ENCODE data around the gene COMMD6. TPM values are rescaled to one million over a fixed set of nuclear protein-coding genes. Genes with fewer than 3 reads are reported as not detected.
A peak's percentile ranks its signal among the peaks of the same experiment; 100 is the strongest.

Gene COMMD6
- total and polyA plus RNA-seq, 9 of the 15 experiments (the other 6 are each of a cell fraction or from before 2014, with no cell fraction given) = 32.6 to 116 (median 65.0) TPM

DNA sequence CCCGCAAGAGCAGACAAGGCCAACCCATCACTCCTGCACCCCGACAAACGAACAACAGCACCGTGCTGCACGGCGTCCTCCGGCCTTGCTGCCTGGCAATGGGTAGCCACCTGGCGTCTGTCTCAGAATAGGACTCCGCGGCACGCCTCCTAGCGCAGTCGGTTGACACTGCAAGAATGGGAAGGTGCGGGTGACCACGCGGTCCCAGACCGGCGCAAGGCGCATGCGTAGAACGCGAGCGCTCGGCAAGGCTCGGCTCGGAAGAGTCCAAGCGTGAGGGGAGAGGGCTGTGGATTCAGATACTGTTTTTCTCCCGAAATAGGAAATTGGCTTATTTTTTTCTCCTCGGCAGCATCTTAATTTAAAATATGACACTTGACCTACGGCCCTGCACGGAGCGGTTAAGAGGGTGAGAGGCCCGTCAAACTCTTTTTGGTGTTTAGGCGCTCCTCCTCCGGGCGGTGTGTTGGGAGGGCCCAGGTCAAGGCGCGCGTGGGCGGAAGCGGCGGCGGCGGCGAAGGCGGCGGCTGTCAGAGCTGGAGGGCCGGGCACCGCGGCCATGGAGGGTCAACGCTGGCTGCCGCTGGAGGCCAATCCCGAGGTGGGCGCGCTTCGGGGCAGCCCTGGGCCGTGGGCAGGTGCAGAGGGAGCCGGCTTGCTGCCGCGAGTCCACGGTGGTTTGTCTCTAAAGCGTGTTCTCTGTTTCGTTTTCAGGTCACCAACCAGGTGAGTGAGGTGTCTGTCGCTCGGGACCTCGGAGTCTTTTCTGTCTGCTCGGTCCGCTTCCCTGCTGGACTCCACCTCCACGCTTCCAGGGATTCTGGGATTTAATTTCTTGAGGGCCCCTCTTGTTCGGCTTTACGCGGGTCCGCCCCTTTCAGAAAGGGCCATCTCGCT, 11.9 kb upstream of the COMMD6 start, which contains the start of gene UCHL3 (continued):
- TF ChIP-seq, protein P1, sequence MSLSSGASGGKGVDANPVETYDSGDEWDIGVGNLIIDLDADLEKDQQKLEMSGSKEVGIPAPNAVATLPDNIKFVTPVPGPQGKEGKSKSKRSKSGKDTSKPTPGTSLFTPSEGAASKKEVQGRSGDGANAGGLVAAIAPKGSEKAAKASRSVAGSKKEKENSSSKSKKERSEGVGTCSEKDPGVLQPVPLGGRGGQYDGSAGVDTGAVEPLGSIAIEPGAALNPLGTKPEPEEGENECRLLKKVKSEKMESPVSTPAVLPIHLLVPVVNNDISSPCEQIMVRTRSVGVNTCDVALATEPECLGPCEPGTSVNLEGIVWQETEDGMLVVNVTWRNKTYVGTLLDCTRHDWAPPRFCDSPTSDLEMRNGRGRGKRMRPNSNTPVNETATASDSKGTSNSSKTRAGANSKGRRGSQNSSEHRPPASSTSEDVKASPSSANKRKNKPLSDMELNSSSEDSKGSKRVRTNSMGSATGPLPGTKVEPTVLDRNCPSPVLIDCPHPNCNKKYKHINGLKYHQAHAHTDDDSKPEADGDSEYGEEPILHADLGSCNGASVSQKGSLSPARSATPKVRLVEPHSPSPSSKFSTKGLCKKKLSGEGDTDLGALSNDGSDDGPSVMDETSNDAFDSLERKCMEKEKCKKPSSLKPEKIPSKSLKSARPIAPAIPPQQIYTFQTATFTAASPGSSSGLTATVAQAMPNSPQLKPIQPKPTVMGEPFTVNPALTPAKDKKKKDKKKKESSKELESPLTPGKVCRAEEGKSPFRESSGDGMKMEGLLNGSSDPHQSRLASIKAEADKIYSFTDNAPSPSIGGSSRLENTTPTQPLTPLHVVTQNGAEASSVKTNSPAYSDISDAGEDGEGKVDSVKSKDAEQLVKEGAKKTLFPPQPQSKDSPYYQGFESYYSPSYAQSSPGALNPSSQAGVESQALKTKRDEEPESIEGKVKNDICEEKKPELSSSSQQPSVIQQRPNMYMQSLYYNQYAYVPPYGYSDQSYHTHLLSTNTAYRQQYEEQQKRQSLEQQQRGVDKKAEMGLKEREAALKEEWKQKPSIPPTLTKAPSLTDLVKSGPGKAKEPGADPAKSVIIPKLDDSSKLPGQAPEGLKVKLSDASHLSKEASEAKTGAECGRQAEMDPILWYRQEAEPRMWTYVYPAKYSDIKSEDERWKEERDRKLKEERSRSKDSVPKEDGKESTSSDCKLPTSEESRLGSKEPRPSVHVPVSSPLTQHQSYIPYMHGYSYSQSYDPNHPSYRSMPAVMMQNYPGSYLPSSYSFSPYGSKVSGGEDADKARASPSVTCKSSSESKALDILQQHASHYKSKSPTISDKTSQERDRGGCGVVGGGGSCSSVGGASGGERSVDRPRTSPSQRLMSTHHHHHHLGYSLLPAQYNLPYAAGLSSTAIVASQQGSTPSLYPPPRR (CRISPR knock-in tag; IDR thresholded peaks at IDR 0.05; ENCODE audit: borderline replicate concordance) = no peak
- no peak for TF ChIP-seq ZBED1 (IDR thresholded peaks at IDR 0.05)
- TF ChIP-seq MAFF (IDR thresholded peaks at IDR 0.05; ENCODE audit: low read length) = peak; percentile 48; the same call in 1 of the 2 replicates
- no peak for TF ChIP-seq FOXJ3 (CRISPR knock-in tag; IDR thresholded peaks at IDR 0.05)
- peak; percentile 77 for TF ChIP-seq POLR2A (conservative IDR thresholded peaks at IDR 0.05)
- no peak for TF ChIP-seq MCM5 (IDR thresholded peaks at IDR 0.05; ENCODE audit: low read depth)
- TF ChIP-seq LCOR (CRISPR knock-in tag; IDR thresholded peaks at IDR 0.05) = peak; percentile 65; the same call in 1 of the 2 replicates
- TF ChIP-seq CBX2 (IDR thresholded peaks at IDR 0.05; ENCODE audit: insufficient read depth, low read length, poor library complexity, severe bottlenecking) = no peak
- TF ChIP-seq ELF1 (tag; IDR thresholded peaks at IDR 0.05) = peak; percentile 66
- no peak for TF ChIP-seq ZNF431 (CRISPR knock-in tag; IDR thresholded peaks at IDR 0.05)
- no peak for TF ChIP-seq PHF20 (IDR thresholded peaks at IDR 0.05; ENCODE audit: partially characterized antibody)
- TF ChIP-seq, protein P2, sequence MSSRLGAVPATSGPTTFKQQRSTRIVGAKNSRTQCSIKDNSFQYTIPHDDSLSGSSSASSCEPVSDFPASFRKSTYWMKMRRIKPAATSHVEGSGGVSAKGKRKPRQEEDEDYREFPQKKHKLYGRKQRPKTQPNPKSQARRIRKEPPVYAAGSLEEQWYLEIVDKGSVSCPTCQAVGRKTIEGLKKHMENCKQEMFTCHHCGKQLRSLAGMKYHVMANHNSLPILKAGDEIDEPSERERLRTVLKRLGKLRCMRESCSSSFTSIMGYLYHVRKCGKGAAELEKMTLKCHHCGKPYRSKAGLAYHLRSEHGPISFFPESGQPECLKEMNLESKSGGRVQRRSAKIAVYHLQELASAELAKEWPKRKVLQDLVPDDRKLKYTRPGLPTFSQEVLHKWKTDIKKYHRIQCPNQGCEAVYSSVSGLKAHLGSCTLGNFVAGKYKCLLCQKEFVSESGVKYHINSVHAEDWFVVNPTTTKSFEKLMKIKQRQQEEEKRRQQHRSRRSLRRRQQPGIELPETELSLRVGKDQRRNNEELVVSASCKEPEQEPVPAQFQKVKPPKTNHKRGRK (tag; IDR thresholded peaks at IDR 0.05) = no peak
- TF ChIP-seq SOX6 (IDR thresholded peaks at IDR 0.05) = no peak
- TF ChIP-seq ZNF445 (CRISPR knock-in tag; IDR thresholded peaks at IDR 0.05; ENCODE audit: low read depth) = no peak
- TF ChIP-seq, protein P3, sequence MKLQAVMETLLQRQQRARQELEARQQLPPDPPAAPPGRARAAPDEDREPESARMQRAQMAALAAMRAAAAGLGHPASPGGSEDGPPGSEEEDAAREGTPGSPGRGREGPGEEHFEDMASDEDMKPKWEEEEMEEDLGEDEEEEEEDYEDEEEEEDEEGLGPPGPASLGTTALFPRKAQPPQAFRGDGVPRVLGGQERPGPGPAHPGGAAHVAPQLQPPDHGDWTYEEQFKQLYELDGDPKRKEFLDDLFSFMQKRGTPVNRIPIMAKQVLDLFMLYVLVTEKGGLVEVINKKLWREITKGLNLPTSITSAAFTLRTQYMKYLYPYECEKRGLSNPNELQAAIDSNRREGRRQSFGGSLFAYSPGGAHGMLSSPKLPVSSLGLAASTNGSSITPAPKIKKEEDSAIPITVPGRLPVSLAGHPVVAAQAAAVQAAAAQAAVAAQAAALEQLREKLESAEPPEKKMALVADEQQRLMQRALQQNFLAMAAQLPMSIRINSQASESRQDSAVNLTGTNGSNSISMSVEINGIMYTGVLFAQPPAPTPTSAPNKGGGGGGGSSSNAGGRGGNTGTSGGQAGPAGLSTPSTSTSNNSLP (IDR thresholded peaks at IDR 0.05; ENCODE audit: borderline replicate concordance, low read depth, low read length) = no peak
- TF ChIP-seq MAZ (CRISPR knock-in tag; conservative IDR thresholded peaks at IDR 0.05 in 1 of 2, IDR thresholded peaks at IDR 0.05 in 1 of 2) = peak; percentile 14 to 16; a peak in 2 of 4 replicates
- TF ChIP-seq ZNF354B (CRISPR knock-in tag; IDR thresholded peaks at IDR 0.05) = no peak
- TF ChIP-seq NCOA2 (IDR thresholded peaks at IDR 0.05; ENCODE audit: partially characterized antibody in 2 of 2) = no peak
- peak; percentile 72 to 79 for TF ChIP-seq RAD21 (CRISPR knock-in tag; conservative IDR thresholded peaks at IDR 0.05 in 1 of 2, IDR thresholded peaks at IDR 0.05 in 1 of 2)
- TF ChIP-seq JUNB (CRISPR knock-in tag; conservative IDR thresholded peaks at IDR 0.05) = no peak

Data from K562 (cell line).